GM18507 (cell line): Measurements from ENCODE around the gene PKD1L1.
"Not testable (repeated sequence)": the region's sequence is repeated elsewhere in the genome, so short reads cannot be mapped to it uniquely, and the experiment has no call there.

Experiments
- DNase-seq: peaks from one replicate; pipeline ENCODE4 v3.0.0; 2011; ENCODE audit warnings: low read depth; ENCODE audit not compliant: insufficient read length; ENCODE audit errors: extremely low spot score
- FAIRE-seq: peaks from 2 replicates; lab custom pipeline; 2011; peaks lifted over from hg19 to GRCh38; lab: Jason Lieb, UNC

The PKD1L1 gene

DNA sequence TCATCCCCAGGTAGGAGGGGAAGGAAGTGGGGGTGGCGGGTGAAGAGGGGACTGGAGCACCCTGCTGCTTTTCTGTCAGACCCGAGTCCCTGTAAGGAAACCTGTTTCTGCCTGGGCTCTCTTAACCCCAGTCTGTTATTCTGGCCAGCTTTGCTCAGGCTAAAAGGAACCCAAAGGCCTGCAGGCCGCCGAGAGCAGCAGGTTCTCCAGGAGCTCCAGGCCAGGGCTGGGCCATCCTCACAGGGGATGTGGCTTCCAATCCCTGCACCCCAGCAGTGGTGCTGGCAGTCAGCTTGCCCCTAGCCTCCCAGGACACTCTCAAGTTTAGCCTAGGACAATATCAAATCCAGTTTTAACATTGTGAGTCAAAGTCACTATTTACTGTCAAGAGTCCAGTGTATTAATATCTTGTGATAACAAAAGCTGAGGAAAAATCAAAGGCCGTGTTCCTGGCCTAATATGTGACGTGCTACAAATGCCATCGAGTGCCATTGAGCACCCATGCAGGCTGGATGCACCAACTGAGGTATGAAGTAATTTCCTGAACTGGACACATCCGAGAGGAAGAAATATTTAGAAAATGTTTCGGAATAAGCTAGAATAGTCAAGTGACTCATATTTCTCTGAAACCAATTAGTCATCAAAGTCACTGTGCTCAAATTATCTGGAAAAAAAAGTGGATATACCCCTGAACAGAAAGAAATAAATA, 7.0 kb downstream of the PKD1L1 start:
- no peak for DNase-seq
- no peak for FAIRE-seq

DNA sequence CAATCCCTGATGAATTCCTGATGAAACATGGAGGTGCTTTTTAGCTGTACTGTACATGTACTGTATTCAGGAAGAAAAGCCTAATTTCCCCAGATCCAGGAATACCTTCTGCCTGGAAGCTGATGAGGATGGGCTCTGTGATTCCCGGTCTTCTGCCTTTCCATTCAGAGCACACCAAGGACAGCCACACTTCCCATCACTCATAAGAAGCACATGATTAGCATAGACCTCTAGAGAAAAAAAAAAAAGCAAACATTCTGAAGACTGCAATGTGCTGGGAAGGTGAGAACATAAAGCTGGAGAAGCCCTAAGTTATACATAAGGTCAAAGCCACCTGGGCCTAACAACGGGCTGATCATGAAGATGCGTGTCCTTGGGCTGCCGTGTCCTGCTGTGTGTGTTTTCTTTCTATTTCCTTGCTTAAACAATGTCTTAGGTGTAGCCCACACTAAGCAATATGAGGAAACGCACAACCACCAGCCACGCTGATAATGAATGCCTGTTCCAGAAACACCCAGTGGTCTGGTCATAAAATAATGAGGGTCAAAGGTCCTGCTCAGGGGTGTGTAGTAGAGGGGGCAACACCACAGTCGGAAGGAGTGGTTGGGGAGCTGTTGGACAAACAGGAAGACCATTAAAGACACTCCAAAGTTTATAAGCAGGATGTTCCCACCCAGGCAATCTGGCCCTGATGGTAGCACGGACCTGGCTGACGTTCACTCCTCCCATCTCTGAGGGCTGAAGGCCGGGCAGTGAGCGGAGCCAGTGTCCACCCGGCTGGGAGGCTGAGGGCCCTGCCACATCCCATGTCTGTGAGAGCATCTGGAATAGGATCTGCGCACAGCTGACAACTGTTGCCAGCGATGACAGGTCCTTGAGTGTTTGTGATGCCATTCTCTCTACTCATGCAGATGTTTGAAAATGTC, 7.9 kb downstream of the PKD1L1 start:
- DNase-seq (no peak), FAIRE-seq (no peak)

GRCh38 chr7:47939425-47940036, 8.7 kb downstream of the PKD1L1 start:
- no peak for FAIRE-seq

GRCh38 chr7:47938574-47939165, 9.6 kb downstream of the PKD1L1 start:
- DNase-seq, result no peak
- no peak for FAIRE-seq

More at GRCh38 chr7:47939425-47940036, 8.7 kb downstream of the PKD1L1 start:
- no peak for DNase-seq

DNA sequence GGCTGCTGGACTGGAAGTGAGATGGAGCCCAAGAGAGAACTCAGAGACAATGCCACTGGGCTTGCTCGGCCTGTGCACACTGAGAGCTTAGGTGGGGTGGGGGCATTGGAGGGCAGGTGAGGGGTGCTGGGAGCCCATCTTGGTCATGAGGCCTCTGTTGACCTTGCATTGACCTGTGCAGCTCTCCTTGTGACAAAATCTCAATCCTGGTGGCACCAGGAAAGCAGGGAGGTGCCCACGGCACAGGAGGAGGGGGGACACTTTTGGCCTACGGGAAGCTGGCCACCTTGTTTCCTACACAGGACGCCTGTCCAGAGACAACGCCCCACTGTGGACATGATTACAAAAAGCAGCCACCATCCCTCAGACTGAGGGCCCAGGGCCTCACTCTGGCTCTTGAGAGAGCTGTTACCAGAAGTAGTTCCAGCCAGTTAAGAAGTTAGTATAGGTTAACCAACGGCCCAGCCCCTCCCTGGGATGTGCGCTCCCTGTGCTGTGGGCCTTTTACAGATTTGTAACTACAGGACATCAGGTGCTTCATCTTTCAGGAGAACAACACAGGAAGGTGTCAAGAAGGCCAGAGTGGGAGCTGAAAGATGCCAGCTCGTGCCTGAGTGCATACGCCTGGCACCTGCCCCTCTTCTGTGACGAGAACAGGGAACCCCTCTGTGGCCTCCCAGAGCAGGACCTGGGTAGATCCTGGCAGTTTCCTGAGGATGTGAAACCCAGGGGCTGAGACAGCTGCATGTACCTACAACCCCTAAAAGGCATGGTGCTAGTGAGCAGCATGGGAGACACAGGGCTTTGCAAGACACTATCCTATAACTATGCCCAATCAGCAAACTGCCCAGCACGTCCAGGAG, 10.3 kb downstream of the PKD1L1 start:
- DNase-seq (peak; percentile 8), FAIRE-seq (peak; percentile 89)

DNA sequence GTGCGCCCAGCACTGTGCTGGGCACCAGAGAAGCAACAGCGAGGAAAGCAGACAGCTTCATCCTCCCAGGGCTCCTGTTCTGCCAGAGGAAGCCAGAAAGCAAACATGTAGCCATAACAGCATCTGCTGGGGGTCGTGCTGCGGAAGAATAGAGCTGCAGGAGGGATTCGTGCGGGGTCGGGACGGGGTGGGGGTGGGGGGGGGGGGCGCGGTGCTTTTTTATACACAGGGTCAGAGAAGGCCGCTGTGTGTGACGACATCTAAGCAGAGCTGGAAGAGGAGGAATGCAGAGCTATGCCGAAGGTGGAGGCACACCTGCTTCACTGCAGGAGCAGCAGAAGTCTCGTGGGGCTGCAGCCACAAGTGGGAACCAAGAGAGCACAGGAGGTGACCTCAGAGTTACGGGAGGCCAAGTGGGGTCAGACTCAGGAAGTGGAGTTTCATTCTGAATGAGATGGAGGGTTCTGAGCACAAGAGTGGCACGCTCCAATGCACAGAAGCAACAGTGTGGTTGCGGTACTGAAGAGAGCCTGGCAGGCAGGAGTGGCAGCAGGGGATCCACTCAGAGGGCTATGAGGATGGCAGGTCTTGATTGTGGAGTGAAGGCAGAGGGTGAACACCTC, 11.1 kb downstream of the PKD1L1 start:
- DNase-seq, result peak; percentile 73
- peak; percentile 99 for FAIRE-seq

DNA sequence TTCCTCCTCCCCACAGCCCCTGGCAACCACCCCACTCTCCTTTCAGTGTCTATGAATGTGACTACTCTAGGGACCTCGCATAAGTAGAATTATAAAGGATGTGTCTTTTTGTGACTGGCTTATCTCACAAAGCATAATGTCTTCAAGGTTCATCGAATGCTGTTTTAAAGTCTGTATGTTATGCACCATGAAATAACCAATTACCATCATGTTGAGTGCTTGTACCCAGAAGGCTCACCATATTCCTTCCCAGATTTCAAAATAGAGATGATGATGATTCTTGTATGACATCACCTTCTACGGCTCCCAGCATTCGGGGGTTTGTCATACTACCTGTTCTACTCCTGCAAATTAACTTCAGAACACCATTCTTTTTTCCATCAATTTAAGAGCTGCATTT, 11.9 kb downstream of the PKD1L1 start:
- FAIRE-seq (no peak), DNase-seq (no peak)

DNA sequence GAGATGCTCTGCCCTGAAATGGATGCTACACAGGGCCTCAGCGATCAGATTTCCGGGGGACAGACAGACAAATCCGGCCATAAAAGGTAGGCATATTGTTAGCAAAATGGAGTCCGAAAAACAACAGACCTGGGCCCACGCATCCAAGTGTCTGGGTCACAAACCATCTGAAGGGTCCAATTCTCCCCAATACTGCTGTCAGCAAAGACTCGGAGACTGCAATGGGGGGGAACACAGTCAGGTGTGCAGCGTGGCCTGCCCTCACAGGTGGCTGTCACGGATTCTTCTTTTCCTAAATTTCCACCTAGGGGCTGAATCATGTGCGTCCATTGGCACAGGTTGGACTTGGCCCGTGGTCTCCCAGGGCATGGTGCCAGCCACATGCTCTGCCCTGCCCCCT, 12.9 kb downstream of the PKD1L1 start:
- FAIRE-seq (no peak), DNase-seq (no peak)

- DNase-seq (no peak), FAIRE-seq (no peak)
Measured at GRCh38 chr7:47934831-47935230, 13.4 kb downstream of the PKD1L1 start.

DNA sequence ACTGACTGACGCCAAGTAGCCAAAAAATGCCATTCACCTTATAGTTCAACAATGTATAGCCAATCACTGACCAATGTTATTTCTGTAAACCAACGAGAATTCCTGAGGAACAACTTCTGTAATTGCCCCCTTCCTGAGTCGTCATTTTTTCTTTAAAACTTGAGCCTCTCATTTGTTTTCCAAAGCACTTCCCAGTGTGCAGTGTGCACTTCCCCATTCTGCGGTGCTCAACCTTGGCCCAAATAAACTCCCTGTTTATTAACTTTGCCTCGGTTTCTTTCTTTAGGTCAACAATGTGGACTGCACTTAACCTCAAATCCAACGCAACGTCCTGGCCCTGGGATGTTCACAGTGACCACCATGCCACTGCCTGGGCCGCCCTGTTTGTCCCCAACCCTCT, 15.1 kb downstream of the PKD1L1 start:
- FAIRE-seq (no peak), DNase-seq (no peak)

- DNase-seq (no peak), FAIRE-seq (no peak)
Measured at GRCh38 chr7:47932466-47933037, 15.7 kb downstream of the PKD1L1 start.

- FAIRE-seq (no peak), DNase-seq (no peak)
Measured at GRCh38 chr7:47932016-47932415, 16.2 kb downstream of the PKD1L1 start.

DNA sequence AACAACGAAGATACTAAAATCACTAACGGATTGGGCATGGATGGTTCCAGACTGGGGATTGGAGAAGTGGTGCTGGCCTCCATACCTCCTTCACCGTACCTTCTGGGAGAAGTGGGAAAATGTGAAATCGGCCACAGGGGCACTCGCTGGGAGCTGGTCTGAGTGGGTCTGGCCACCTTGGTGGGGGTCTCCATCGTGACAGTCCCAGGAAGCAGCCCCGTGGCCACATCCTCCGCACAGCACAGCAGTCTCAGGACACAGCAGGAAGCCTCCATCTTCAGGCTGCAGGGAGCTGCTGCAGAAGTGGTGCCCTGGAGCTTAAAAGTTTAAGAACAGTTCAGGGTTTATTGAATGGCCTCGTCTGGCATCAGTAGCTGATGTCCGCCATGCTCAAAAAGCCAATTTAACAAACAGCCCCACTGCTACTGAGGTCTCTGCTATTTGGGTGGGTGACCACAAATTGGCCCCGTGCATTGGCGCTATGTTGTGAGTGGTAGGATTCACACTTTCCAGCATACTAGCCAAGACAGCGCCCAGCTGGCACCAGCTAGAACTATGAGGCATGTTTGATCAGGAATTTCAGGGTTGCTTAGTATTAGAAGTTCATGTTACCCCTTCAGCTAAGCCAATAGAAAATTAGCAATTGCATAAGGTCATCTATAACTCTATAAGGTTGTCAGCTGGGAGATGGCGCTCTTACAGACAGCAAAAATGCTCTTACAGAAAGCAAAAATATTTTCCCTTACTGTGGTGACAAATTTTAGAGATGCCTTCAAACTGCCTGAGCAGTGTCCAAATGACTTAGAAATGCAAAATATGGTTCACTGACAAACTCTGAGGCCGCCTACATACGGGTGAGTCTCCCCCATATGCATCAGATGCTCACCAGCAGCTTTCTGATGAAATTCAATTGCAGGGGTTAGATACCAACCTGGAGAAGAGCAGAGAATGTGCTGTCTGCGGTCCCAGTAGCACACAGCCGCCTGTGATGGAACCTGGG, 17.0 kb downstream of the PKD1L1 start:
- no peak for DNase-seq
- FAIRE-seq, result no peak

- DNase-seq (no peak), FAIRE-seq (no peak)
Measured at GRCh38 chr7:47924266-47924665, 24.0 kb downstream of the PKD1L1 start.

- not testable (repeated sequence) for FAIRE-seq, DNase-seq
Measured at GRCh38 chr7:47923081-47923875, 25.0 kb downstream of the PKD1L1 start.

DNA sequence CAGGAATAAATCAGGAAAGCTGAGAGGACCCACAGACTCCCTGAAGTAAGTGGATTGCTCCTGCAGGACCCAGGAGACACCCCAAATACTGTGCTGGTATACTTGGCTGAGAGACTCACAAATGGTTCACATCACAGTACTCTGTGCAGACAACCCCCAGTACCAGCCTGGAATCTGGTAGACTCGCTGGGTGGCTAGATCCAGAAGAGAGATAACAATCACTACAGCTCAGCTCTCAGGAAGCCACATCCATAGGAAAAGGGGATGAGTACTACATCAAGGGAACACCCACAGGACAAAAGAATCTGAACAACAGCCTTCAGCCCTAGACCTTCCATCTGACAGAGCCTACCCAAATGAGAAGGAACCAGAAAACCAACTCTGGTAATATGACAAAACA, 31.8 kb downstream of the PKD1L1 start:
- FAIRE-seq, DNase-seq: not testable (repeated sequence)
